ENCODE data around the gene ORM1.

- TF ChIP-seq CTCF (IDR thresholded peaks at IDR 0.05) (no peak), POLR2A (IDR thresholded peaks at IDR 0.05) (no peak)
These were observed 40.4 kb upstream of the ORM1 start for GRCh38 chr9:114282507-114282906.
